IMR-90 (cell line): ENCODE data around the gene NUP54. TPM values are rescaled to one million over a fixed set of nuclear protein-coding genes. Genes with fewer than 3 reads are reported as not detected.

ENCODE experiments used
- ATAC-seq: fragments of 200-7000 bp; cut with Tn5 transposase; 2 replicates; pipeline ENCODE4 v1.9.1; 2020; ENCODE audit warnings: low read depth, mild to moderate bottlenecking, moderate library complexity
- Bru-seq: library from RNA; stranded (reverse); fragments of 400-500 nt; gene quantifications from one replicate; lab custom pipeline; 2021; lab: Mats Ljungman, UMichigan
- BruChase-seq, 2 experiments: library from RNA; stranded (reverse); fragments of 400-500 nt; gene quantifications; one replicate each; lab custom pipeline; 2021; lab: Mats Ljungman, UMichigan
- BruUV-seq: library from RNA; stranded (reverse); fragments of 400-500 nt; replicated peaks from 2 replicates; lab custom pipeline; 2021; lab: Mats Ljungman, UMichigan
- CTCF ChIA-PET: fragments of 300-600 bp; formaldehyde crosslinking; extraction: SDS; loops from one replicate; lab custom pipeline; 2021; ENCODE audit warnings: antibody characterized with exemption; lab: Yijun Ruan, JAX
- POLR2A ChIA-PET: fragments of 300-600 bp; sonication (Branson Sonifier 250); formaldehyde crosslinking; loops from one replicate; lab custom pipeline; 2022; ENCODE audit warnings: antibody characterized with exemption; ENCODE audit not compliant: unreplicated experiment; lab: Charles Lee
- DNase-seq: peaks from one replicate; pipeline ENCODE4 v3.0.0; 2013
- H2AFZ ChIP-seq: replicated peaks from 2 replicates; pipeline ENCODE3; 2013; ENCODE audit warnings: low read length, mild to moderate bottlenecking; ENCODE audit not compliant: poor library complexity
- H2AK5ac ChIP-seq: 2 replicates; pipeline ENCODE4 v1.6.1; 2013; ENCODE audit warnings: low read depth, low read length, inconsistent platforms
- H2AK9ac ChIP-seq: replicated peaks from 2 replicates; pipeline ENCODE3; 2013; ENCODE audit warnings: mild to moderate bottlenecking, low read depth, low read length, moderate library complexity; ENCODE audit not compliant: poor library complexity
- H2BK120ac ChIP-seq: 2 replicates; pipeline ENCODE4 v1.6.1; 2013; ENCODE audit warnings: low read depth, low read length, inconsistent platforms
- H2BK15ac ChIP-seq: 3 replicates; pipeline ENCODE4 v1.6.1; 2013; ENCODE audit warnings: low read depth, low read length, inconsistent platforms
- H2BK20ac ChIP-seq: 2 replicates; pipeline ENCODE4 v1.6.1; 2013; ENCODE audit warnings: low read depth, mild to moderate bottlenecking, inconsistent platforms, low read length, moderate library complexity
- H2BK5ac ChIP-seq: 2 replicates; pipeline ENCODE4 v1.6.1; 2013; ENCODE audit warnings: mild to moderate bottlenecking, low read depth, low read length, inconsistent platforms; ENCODE audit not compliant: poor library complexity, severe bottlenecking
- H3K14ac ChIP-seq: replicated peaks from 2 replicates; pipeline ENCODE4 v1.6.1; 2013; ENCODE audit warnings: low read depth, low read length, inconsistent platforms
- H3K18ac ChIP-seq: 2 replicates; pipeline ENCODE4 v1.6.1; 2013; ENCODE audit warnings: low read depth, low read length, control low read depth
- H3K23ac ChIP-seq: 2 replicates; pipeline ENCODE4 v1.6.1; 2013; ENCODE audit warnings: low read depth, low read length, inconsistent platforms
- H3K27ac ChIP-seq: 2 replicates; pipeline ENCODE4 v1.5.1; 2013; ENCODE audit warnings: mild to moderate bottlenecking, control low read depth, low read length; ENCODE audit not compliant: insufficient read depth
- H3K27me3 ChIP-seq: 2 replicates; pipeline ENCODE4 v1.6.1; 2013; ENCODE audit warnings: low read length; ENCODE audit not compliant: control insufficient read depth, insufficient read depth
- H3K36me3 ChIP-seq: 2 replicates; pipeline ENCODE4 v1.6.1; 2013; ENCODE audit warnings: low read length, mixed read lengths; ENCODE audit not compliant: control insufficient read depth, insufficient read depth
- H3K4ac ChIP-seq: 2 replicates; pipeline ENCODE4 v1.6.1; 2013; ENCODE audit warnings: low read depth, low read length, inconsistent platforms
- H3K4me1 ChIP-seq: 2 replicates; pipeline ENCODE4 v1.6.1; 2013; ENCODE audit warnings: low read length, mixed read lengths; ENCODE audit not compliant: control insufficient read depth, insufficient read depth
- H3K4me2 ChIP-seq: 2 replicates; pipeline ENCODE4 v1.6.1; 2013; ENCODE audit warnings: low read depth, mild to moderate bottlenecking, control low read depth, low read length, moderate library complexity
- H3K4me3 ChIP-seq: 2 replicates; pipeline ENCODE4 v1.5.1; 2013; ENCODE audit warnings: low read depth, mild to moderate bottlenecking, control low read depth, low read length, moderate library complexity; ENCODE audit not compliant: insufficient read depth
- H3K56ac ChIP-seq: 2 replicates; pipeline ENCODE4 v1.6.1; 2013; ENCODE audit warnings: low read length, inconsistent platforms; ENCODE audit not compliant: insufficient read depth; ENCODE audit errors: extremely low read depth
- H3K79me1 ChIP-seq, 2 experiments: 2 replicates each; pipeline ENCODE4 v1.6.1; 2013; ENCODE audit warnings: low read length in 2 of 2, inconsistent platforms in 1 of 2, low read depth in 1 of 2
- H3K9ac ChIP-seq: 2 replicates; pipeline ENCODE4 v1.6.1; 2013; ENCODE audit warnings: low read depth, low read length, control low read depth
- H3K9me1 ChIP-seq: 2 replicates; pipeline ENCODE4 v1.6.1; 2013; ENCODE audit warnings: low read length, inconsistent platforms; ENCODE audit not compliant: insufficient read depth
- H3K9me3 ChIP-seq: 2 replicates; pipeline ENCODE4 v1.6.1; 2013; ENCODE audit warnings: low read length; ENCODE audit not compliant: control insufficient read depth, insufficient read depth
- H4K20me1 ChIP-seq: 2 replicates; pipeline ENCODE4 v1.6.1; 2013; ENCODE audit warnings: low read length, inconsistent platforms; ENCODE audit not compliant: insufficient read depth
- H4K5ac ChIP-seq: 2 replicates; pipeline ENCODE4 v1.6.1; 2013; ENCODE audit warnings: mild to moderate bottlenecking, low read depth, low read length, control low read depth
- H4K8ac ChIP-seq, 2 experiments: 2 replicates each; pipeline ENCODE4 v1.6.1; 2013; ENCODE audit warnings: low read depth in 2 of 2, low read length in 2 of 2, control low read depth in 1 of 2, inconsistent platforms in 1 of 2
- H4K91ac ChIP-seq: 2 replicates; pipeline ENCODE4 v1.6.1; 2013; ENCODE audit warnings: low read depth, low read length, inconsistent platforms; ENCODE audit not compliant: insufficient read depth
- BHLHE40 ChIP-seq: fragments of 150-350 bp; IDR thresholded peaks from 2 replicates; pipeline ENCODE4 v1.6.1; 2016; ENCODE audit warnings: mild to moderate bottlenecking, low read depth, low read length
- CHD1 ChIP-seq: IDR thresholded peaks from 2 replicates; pipeline ENCODE4 v1.6.1; 2012; ENCODE audit warnings: low read depth, low read length, improper control_type of control experiment
- FOS ChIP-seq: fragments of 150-350 bp; IDR thresholded peaks from 2 replicates; pipeline ENCODE4 v1.6.1; 2016; ENCODE audit warnings: low read depth, low read length
- MAZ ChIP-seq: IDR thresholded peaks from 2 replicates; pipeline ENCODE4 v1.6.1; 2012; ENCODE audit warnings: low read depth, mild to moderate bottlenecking, low read length, improper control_type of control experiment, moderate library complexity, borderline replicate concordance
- MXI1 ChIP-seq: IDR thresholded peaks from 2 replicates; pipeline ENCODE4 v1.6.1; 2012; ENCODE audit warnings: low read depth, mild to moderate bottlenecking, low read length, moderate library complexity, borderline replicate concordance
- NFE2L2 ChIP-seq: fragments of 150-350 bp; IDR thresholded peaks from 2 replicates; pipeline ENCODE4 v1.6.1; 2016; ENCODE audit warnings: low read depth, mild to moderate bottlenecking, low read length
- POLR2A ChIP-seq: IDR thresholded peaks from 2 replicates; pipeline ENCODE4 v1.6.1; 2012; ENCODE audit warnings: mild to moderate bottlenecking, low read depth, low read length
- RAD21 ChIP-seq: IDR thresholded peaks from 2 replicates; pipeline ENCODE4 v1.6.1; 2012; ENCODE audit warnings: low read length, improper control_type of control experiment
- RFX5 ChIP-seq: IDR thresholded peaks from 2 replicates; pipeline ENCODE4 v1.8.0; 2012; ENCODE audit warnings: low read depth, mild to moderate bottlenecking, low read length, moderate library complexity
- SMC3 ChIP-seq: fragments of 150-350 bp; IDR thresholded peaks from 2 replicates; pipeline ENCODE4 v1.6.1; 2016; ENCODE audit warnings: low read depth, mild to moderate bottlenecking, antibody characterized with exemption, low read length, moderate library complexity
- WGBS, 2 experiments: methylation state at CpG; one replicate each; pipeline versions ENCODE4 v1.1.5 to v1.1.7; 2013; ENCODE audit warnings: missing lambda C conversion rate in 2 of 2; ENCODE audit not compliant: insufficient read length in 1 of 2; ENCODE audit errors: extremely low coverage in 2 of 2; 5-methylcytosine and 5-hydroxymethylcytosine counted together
- dilution Hi-C: fragments of 300-500 bp; cut with HindIII; formaldehyde crosslinking; loops from one replicate; pipeline ENCODE4 v1.14.3; 2018; ENCODE audit warnings: low sequenced_read_pairs; ENCODE audit not compliant: unreplicated experiment
- in situ Hi-C: fragments of 300-500 bp; cut with MboI; formaldehyde crosslinking; loops from 3 replicates; pipeline ENCODE4 v1.14.3; 2019; ENCODE audit warnings: low sequenced_read_pairs, inconsistent platforms, mixed read lengths
- intact Hi-C: fragments of 100-400 bp; cut with micrococcal nuclease; formaldehyde crosslinking; loops from 2 replicates; pipeline ENCODE4 v1.10.0; 2022
- long read RNA-seq: library from polyadenylated mRNA; unstranded; transcript quantifications from one replicate; pipeline ENCODE4 v2.0.0, GENCODE V29; 2021; ENCODE audit not compliant: unreplicated experiment
- polyA plus RNA-seq, 3 experiments: library from polyadenylated mRNA; depleted of rRNA; stranded (reverse); fragments of >200 nt; gene quantifications; 2 replicates each; pipeline ENCODE4 v1.2.3, GENCODE V29; 2012; ENCODE audit warnings: low replicate concordance in 1 of 3
- total RNA-seq: library from RNA; depleted of rRNA; stranded (reverse); fragments of >200 nt; gene quantifications from 2 replicates; pipeline ENCODE4 v1.2.3, GENCODE V29; 2012; rRNA removed
- TF ChIP-seq, protein P1 (sequence below): fragments of 150-350 bp; IDR thresholded peaks from 2 replicates; pipeline ENCODE4 v1.6.1; 2016; ENCODE audit warnings: low read depth, mild to moderate bottlenecking, low read length, moderate library complexity, borderline replicate concordance
- TF ChIP-seq, protein P2 (sequence below): fragments of 150-350 bp; IDR thresholded peaks from 2 replicates; pipeline ENCODE4 v1.6.1; 2017; ENCODE audit warnings: mild to moderate bottlenecking, antibody characterized with exemption, low read length, low read depth

Gene NUP54
- 44.4 and 62.8 TPM in 2 replicates for total RNA-seq
- polyA plus RNA-seq (2012; rRNA removed) = 19.2 and 24.6 TPM in 2 replicates
- 2.6 and 4.7 TPM in 2 replicates for polyA plus RNA-seq (2012; cell fraction: cytosol; rRNA removed)
- 3.2 and 29.4 TPM in 2 replicates for polyA plus RNA-seq (2012; cell fraction: nucleus; rRNA removed; ENCODE audit: low replicate concordance)
- percentile 80 among the genes with signal in this experiment for Bru-seq, nascent RNA
- percentile 72 among the genes with signal in this experiment for BruChase-seq, experiment 1, labeled RNA remaining after a 6-hour chase
- percentile 73 among the genes with signal in this experiment for BruChase-seq, experiment 2, labeled RNA remaining after a 2-hour chase
- long read RNA-seq, transcript NUP54-201 (12 exons, 2,367 nt) = major isoform, 18 of 24 reads
- long read RNA-seq, partial matches to known transcripts = 0 of 24 reads
- long read RNA-seq, other reads (novel, unspliced or antisense) = 5 of 24 reads

GRCh38 chr4:76148142-76148865, at the start of gene NUP54:
TSS of gene NUP54 (minus strand) at chr4:76148397. CDS start at chr4:76148374, 23 bp downstream.
- dilution Hi-C loops (no loop called here), in situ Hi-C loops (no loop called here), intact Hi-C loops (loop anchor here (1.0 kb wide), 1 partner anchor 158 kb away; the partner anchor contains the start of gene SDAD1)
- Histone ChIP-seq H3K4ac (peak within 1 kb of the TSS; percentile 95), H3K18ac (peak within 1 kb of the TSS; percentile 33), H4K5ac (peak within 1 kb of the TSS; percentile 81), H3K9ac (peak within 1 kb of the TSS; percentile 85), H2AFZ (peak within 1 kb of the TSS; percentile 99), H3K36me3 (no peaks in the 10 kb centered on the region), H3K27me3 (no peaks in the 10 kb centered on the region), H3K27ac (peak within 1 kb of the TSS; percentile 79), H3K4me3 (peak within 1 kb of the TSS; percentile 64), H2BK120ac (peak within 1 kb of the TSS; percentile 38; the same call in 1 of the 2 replicates), H3K4me2 (peak within 1 kb of the TSS; percentile 90), H2AK9ac (peak within 1 kb of the TSS; percentile 98), H3K56ac (peak within 1 kb of the TSS; percentile 93), H4K8ac (peak within 1 kb of the TSS; percentile 87 to 97), H4K91ac (peak within 1 kb of the TSS; percentile 94), H2AK5ac (peak within 1 kb of the TSS; percentile 84), H2BK20ac (no peak within 1 kb of the TSS), H3K9me3 (no peaks in the 10 kb centered on the region), H3K9me1 (no peaks in the 10 kb centered on the region), H3K23ac (peak within 1 kb of the TSS; percentile 90), H2BK5ac (peak within 1 kb of the TSS; percentile 71), H3K4me1 (no peaks in the 10 kb centered on the region; the same call in 1 of the 2 replicates), H3K79me1 (peaks cover 14 to 28% of the 10 kb centered on the region in 2 experiments), H3K14ac (peak within 1 kb of the TSS; percentile 99), H2BK15ac (peak within 1 kb of the TSS; percentile 37; the same call in 1 of the 3 replicates), H4K20me1 (0 out of 2 replicates have a peak, but pooled peaks cover 3% of the 10 kb centered on the region)
- TSS peak; percentile 86 for BruUV-seq
- WGBS, 2 experiments = 0% methylated on average over 25 of the region's 47 CpGs; no CpG with 5 or more reads in 1 of the 2 experiments
- ChIA-PET CTCF (no interaction called here), POLR2A (no interaction called here)
- ATAC-seq (peak; percentile 98), DNase-seq (peak; percentile 95)
- no peak for TF ChIP-seq RFX5
- TF ChIP-seq, protein P1, sequence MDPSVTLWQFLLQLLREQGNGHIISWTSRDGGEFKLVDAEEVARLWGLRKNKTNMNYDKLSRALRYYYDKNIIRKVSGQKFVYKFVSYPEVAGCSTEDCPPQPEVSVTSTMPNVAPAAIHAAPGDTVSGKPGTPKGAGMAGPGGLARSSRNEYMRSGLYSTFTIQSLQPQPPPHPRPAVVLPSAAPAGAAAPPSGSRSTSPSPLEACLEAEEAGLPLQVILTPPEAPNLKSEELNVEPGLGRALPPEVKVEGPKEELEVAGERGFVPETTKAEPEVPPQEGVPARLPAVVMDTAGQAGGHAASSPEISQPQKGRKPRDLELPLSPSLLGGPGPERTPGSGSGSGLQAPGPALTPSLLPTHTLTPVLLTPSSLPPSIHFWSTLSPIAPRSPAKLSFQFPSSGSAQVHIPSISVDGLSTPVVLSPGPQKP = no peak
- TF ChIP-seq FOS = no peak
- TF ChIP-seq MAZ = peak; percentile 85
- no peak for TF ChIP-seq BHLHE40
- no peak for TF ChIP-seq RAD21
- TF ChIP-seq NFE2L2 = peak; percentile 3; the same call in 1 of the 2 replicates
- TF ChIP-seq POLR2A = peak; percentile 87
- TF ChIP-seq MXI1 = peak; percentile 95
- TF ChIP-seq SMC3 = no peak
- no peak for TF ChIP-seq CHD1
- TF ChIP-seq, protein P2, sequence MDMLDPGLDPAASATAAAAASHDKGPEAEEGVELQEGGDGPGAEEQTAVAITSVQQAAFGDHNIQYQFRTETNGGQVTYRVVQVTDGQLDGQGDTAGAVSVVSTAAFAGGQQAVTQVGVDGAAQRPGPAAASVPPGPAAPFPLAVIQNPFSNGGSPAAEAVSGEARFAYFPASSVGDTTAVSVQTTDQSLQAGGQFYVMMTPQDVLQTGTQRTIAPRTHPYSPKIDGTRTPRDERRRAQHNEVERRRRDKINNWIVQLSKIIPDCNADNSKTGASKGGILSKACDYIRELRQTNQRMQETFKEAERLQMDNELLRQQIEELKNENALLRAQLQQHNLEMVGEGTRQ = no peak
